Eye (tissue), 1 donor: ENCODE measurements around the gene ATG7.
"Not testable (repeated sequence)": the region's sequence is repeated elsewhere in the genome, so short reads cannot be mapped to it uniquely, and the experiment has no call there.

ENCODE experiments used
- DNase-seq: peaks from one replicate; pipeline ENCODE4 v3.0.0-alpha.2; 2015

ATG7 gene

DNA sequence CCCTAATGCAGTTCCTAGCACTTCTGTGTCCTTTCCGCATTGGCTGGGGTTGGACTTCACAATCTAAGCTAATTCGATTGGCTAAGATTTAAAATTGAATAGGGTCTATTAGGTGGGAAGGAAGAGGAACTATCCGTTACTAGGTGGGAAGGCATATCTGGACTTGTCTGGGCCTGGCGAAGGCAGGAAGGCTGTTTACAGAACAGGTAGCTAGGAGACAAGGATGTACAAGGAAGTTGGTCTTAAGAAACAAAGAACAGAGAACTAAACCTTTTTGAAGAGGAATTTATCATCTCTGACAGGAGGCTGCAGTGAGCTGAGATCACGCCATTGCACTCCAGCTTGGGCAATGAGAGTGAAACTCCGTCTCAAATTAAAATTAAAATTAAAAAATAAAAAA lies 17.3 kb upstream of the ATG7 start:
- no peak for DNase-seq

DNA sequence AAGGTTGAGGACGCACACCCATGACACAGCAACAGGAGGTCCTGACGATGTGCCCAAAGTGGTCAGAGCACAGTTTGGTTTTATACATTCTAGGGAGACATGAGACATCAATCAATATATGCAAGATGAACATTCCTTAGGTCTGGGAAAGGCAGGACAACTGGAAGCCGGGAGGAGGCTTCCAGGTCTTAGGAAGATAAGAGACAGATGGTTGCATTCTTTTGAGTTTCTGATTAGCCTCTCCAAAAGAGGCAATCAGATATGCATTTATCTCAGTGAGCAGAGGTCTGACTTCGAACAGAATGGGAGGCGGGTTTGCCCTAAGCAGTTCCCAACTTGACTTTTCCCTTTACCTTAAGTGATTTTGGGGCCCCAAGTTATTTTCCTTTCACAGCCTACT lies 16.7 kb upstream of the ATG7 start:
- not testable (repeated sequence) for DNase-seq

DNA sequence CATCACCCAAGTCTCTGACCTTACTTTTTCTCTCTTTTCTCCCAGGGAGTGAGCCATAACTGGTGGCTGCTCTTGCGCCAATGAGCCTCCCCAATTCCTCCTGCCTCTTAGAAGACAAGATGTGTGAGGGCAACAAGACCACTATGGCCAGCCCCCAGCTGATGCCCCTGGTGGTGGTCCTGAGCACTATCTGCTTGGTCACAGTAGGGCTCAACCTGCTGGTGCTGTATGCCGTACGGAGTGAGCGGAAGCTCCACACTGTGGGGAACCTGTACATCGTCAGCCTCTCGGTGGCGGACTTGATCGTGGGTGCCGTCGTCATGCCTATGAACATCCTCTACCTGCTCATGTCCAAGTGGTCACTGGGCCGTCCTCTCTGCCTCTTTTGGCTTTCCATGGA lies 13.2 kb upstream of the ATG7 start:
- no peak for DNase-seq

GRCh38 chr3:11260460-11260859 lies 11.7 kb upstream of the ATG7 start:
- DNase-seq: no peak

- no peak for DNase-seq
Observed at GRCh38 chr3:11269007-11269406, 3.2 kb upstream of the ATG7 start.

- DNase-seq: no peak
Observed at GRCh38 chr3:11272906-11273574, 843 bp downstream of the ATG7 start.

DNA sequence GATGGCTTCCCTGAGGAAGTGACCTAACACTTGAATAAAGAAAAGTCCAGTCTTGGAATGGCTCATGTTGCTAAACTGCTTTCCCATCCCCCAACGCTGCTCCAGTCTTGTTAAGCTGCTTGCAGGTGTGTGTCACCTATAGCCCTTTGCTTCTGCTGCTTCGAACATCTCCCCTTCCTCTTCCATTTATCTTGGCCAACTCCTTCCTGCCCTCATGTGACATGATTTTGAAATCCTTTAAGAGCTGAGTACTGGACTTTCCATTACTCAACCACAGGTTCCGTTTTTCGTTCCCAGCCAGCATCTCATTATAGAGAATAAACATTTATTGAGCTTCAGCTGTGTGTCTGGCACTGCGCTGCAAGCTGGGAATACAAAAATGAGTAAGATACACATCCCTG lies 1.7 kb downstream of the ATG7 start:
- no peak for DNase-seq

DNA sequence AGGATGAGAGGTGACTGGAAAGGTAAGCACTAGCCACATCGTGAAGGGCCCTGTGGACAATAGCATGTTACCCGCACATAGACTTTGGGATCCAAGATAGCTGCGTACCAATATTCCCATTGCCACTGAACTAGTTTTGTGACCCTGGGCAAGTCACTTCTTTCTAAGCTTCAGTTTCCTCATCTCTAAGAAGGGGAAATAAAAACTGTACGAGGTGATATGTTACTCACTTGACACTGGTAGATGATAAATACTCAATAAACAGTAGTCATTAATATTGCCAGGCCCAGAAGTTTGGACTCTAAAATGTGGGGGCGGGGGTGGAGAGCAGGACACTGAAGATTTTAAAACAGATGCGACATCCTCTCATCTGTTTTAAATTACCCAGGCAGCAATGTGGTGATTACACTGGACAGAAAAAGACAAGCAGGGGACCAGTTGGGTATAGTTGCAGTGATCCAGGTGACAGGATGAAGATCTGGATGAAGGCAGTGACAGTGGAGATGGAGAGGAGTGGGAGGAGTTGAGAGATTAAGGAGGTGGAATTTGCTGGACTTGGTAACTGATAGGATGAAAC lies 2.5 kb downstream of the ATG7 start:
- no peak for DNase-seq

- no peak for DNase-seq
Observed at GRCh38 chr3:11275926-11276325, 3.7 kb downstream of the ATG7 start.

DNA sequence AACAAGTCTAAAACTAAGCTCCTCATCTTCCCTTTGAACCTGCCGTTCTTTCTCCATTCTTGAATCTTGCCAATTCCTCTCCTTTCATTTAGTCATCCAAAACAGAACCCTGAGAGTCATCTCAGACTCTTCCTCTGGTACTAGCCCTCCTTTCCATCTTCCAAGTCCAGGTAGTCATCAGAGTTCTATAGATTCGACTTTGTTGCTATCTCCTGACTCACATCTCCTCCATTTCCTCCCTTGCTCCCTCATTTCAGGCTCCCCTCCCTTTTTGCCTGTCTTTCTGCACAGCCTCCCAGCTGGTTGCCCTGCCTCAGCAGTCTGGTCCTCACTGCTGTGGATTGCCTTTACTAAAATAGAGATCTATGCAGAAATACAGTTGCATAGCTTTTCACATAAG lies 4.7 kb downstream of the ATG7 start:
- no peak for DNase-seq

- DNase-seq: peak; percentile 64
Observed at GRCh38 chr3:11282250-11283138, 10.3 kb downstream of the ATG7 start.

- DNase-seq: no peak
Observed at GRCh38 chr3:11283139-11283475, 10.9 kb downstream of the ATG7 start.

DNA sequence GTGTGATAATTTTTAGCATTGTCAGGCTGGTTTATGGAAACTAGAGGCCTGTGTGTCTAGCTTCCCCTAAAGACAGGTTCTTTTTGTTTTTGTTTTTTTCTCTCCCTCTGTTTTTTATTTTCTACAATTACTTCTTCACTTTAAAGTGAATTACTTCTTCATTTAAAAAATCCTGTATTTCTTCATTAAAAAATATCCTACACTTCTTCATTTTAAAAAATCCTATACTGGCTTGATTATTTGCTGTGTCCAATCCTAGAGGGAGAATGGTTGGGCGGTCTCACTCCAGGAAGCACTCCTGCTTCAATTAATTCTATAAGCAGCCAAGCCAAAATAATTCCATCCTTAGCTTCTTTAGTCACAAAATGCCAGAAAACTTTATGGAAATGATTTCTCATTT lies 11.8 kb downstream of the ATG7 start:
- no peak for DNase-seq

DNA sequence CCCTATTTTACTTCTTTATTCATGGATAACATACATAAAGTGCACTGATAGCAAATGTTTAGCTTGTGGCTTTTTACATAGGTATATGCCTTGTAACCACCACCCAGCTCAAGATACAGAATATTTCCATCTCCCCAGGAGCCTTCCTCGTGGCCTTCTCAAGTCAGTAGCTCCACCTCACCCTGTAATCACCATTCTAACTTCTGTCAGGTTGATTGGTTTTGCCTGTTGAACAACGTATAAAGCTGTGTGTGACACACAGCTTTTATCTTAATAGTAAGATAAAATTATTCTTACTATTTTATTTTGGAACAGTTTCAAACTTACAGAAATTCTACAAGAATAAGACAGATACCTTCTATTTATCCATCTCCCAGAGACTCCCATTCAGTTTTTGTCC lies 13.3 kb downstream of the ATG7 start:
- no peak for DNase-seq

DNA sequence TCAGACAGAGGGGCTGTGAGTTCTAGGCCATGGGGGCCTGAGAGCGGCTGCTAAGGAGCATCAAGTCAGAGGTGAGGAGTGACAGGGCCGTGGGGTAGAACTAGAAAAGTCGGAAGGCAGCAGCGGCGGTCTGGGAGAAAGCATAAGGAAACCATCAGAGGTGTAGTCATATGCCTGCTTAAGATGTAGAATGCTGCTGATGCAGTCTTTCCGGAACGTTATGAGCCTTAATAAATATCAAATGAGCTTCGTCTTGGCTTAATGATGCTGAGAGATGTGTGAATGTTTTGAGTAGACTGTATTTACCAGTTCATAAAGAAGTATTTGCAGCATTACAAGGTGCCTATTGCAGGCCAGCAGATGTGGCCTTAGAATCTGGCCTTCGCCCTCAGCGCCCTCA lies 15.2 kb downstream of the ATG7 start:
- no peak for DNase-seq

DNA sequence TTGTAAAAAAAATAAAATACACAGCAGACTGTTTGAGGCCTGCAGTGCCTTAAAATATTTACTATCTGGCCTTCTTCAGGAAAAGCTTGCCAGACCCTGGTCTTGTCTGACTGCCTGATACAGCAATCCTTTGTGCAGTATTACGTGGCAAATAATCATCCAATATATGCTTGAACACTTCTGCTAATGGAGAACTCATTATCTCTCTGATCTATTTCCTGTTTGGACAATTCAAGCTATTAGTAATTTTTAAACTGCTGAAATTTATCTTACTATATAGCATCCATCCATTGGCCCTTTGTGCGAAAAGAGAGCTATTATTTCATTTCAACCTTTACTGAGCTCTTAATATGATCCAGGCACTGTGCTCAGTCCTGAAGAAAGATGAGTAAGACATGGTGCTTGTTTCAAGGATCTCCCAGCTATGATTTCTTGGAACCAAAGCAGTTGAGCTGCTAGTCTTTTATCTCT lies 15.9 kb downstream of the ATG7 start:
- DNase-seq: no peak

GRCh38 chr3:11288786-11289637 lies 16.8 kb downstream of the ATG7 start:
- DNase-seq: peak; percentile 24

- DNase-seq: no peak
Observed at GRCh38 chr3:11289864-11290263, 17.7 kb downstream of the ATG7 start.

GRCh38 chr3:11290743-11291680 lies 18.8 kb downstream of the ATG7 start:
- no peak for DNase-seq

- DNase-seq: peak; percentile 14
Observed at GRCh38 chr3:11291808-11292207, 19.6 kb downstream of the ATG7 start.

GRCh38 chr3:11297126-11297525 lies 24.9 kb downstream of the ATG7 start:
- DNase-seq: no peak

- DNase-seq: no peak
Observed at GRCh38 chr3:11300970-11301369, 28.8 kb downstream of the ATG7 start.
